GM23338 (cell line): Measurements from ENCODE around the gene TCF7L2. TPM values are rescaled to one million over a fixed set of nuclear protein-coding genes. Genes with fewer than 3 reads are reported as not detected.
A peak's percentile ranks its signal among the peaks of the same experiment; 100 is the strongest.

Source experiments
- ATAC-seq: fragments of 200-7000 bp; cut with Tn5 transposase; 3 replicates; pipeline ENCODE4 v1.9.1; 2020
- DNase-seq: peaks from one replicate; pipeline ENCODE4 v3.0.0-alpha.2; 2015; ENCODE audit warnings: low spot score
- H2AFZ ChIP-seq: fragments of 200-600 bp; sonication (generic); 2 replicates; pipeline ENCODE4 v1.8.0; 2016; ENCODE audit warnings: antibody characterized with exemption, mild to moderate bottlenecking, moderate library complexity
- H3F3A ChIP-seq: fragments of 200-600 bp; sonication (generic); replicated peaks from 2 replicates; pipeline ENCODE4 v1.8.0; 2017; ENCODE audit warnings: antibody characterized with exemption, mixed run types, low read depth
- H3K27ac ChIP-seq: fragments of 200-600 bp; sonication (generic); 2 replicates; pipeline ENCODE4 v1.6.1; 2016; ENCODE audit warnings: low read depth
- H3K27me3 ChIP-seq: fragments of 200-600 bp; sonication (generic); 2 replicates; pipeline ENCODE4 v1.8.0; 2016; ENCODE audit warnings: mild to moderate bottlenecking, mixed run types, moderate library complexity; ENCODE audit not compliant: insufficient read depth
- H3K36me3 ChIP-seq: fragments of 200-600 bp; sonication (generic); 2 replicates; pipeline ENCODE4 v1.8.0; 2016; ENCODE audit warnings: mild to moderate bottlenecking; ENCODE audit not compliant: insufficient read depth
- H3K4me1 ChIP-seq: fragments of 200-600 bp; sonication (generic); 2 replicates; pipeline ENCODE4 v1.8.0; 2016; ENCODE audit warnings: mild to moderate bottlenecking, moderate library complexity; ENCODE audit not compliant: insufficient read depth
- H3K4me2 ChIP-seq: fragments of 200-600 bp; sonication (generic); 2 replicates; pipeline ENCODE4 v1.7.1; 2017; ENCODE audit warnings: mixed run types
- H3K4me3 ChIP-seq: fragments of 200-600 bp; sonication (generic); 2 replicates; pipeline ENCODE4 v1.6.1; 2016; ENCODE audit warnings: mixed run types
- H3K79me2 ChIP-seq: fragments of 200-600 bp; sonication (generic); replicated peaks from 2 replicates; pipeline ENCODE4 v1.8.0; 2017; ENCODE audit warnings: mild to moderate bottlenecking; ENCODE audit not compliant: insufficient read depth
- H3K9me2 ChIP-seq: fragments of 200-600 bp; sonication (generic); 2 replicates; pipeline ENCODE4 v1.8.0; 2017; ENCODE audit not compliant: insufficient read depth
- H4K20me1 ChIP-seq: fragments of 200-600 bp; sonication (generic); replicated peaks from 2 replicates; pipeline ENCODE4 v1.8.0; 2017; ENCODE audit warnings: mild to moderate bottlenecking; ENCODE audit not compliant: insufficient read depth
- H3K27ac Mint-ChIP-seq: 2 replicates; pipeline ENCODE4 v1.8.0; 2020; ENCODE audit warnings: inconsistent platforms, mild to moderate bottlenecking, moderate library complexity, mixed read lengths
- H3K27me3 Mint-ChIP-seq: 3 replicates; pipeline ENCODE4 v1.8.0; 2022; ENCODE audit warnings: low read depth, mild to moderate bottlenecking, moderate library complexity, mixed read lengths, inconsistent platforms; ENCODE audit not compliant: insufficient read depth, poor library complexity
- H3K36me3 Mint-ChIP-seq: 3 replicates; pipeline ENCODE4 v1.8.0; 2021; ENCODE audit warnings: low read depth, mild to moderate bottlenecking, inconsistent platforms, moderate library complexity, mixed read lengths
- H3K4me1 Mint-ChIP-seq: 3 replicates; pipeline ENCODE4 v1.8.0; 2020; ENCODE audit warnings: mild to moderate bottlenecking, inconsistent platforms, mixed read lengths
- H3K4me3 Mint-ChIP-seq: 3 replicates; pipeline ENCODE4 v1.8.0; 2021; ENCODE audit warnings: moderate library complexity, mild to moderate bottlenecking, inconsistent platforms, mixed read lengths
- H3K9me3 Mint-ChIP-seq: 3 replicates; pipeline ENCODE4 v1.8.0; 2020; ENCODE audit warnings: moderate library complexity, mild to moderate bottlenecking, inconsistent platforms, mixed read lengths
- CREB1 ChIP-seq: fragments of 250-450 bp; sonication (Bioruptor Pico); IDR thresholded peaks from 2 replicates; pipeline ENCODE4 v1.5.0; 2020; ENCODE audit warnings: low read depth, mild to moderate bottlenecking, moderate library complexity
- EZH2phosphoT487 ChIP-seq: fragments of 200-600 bp; sonication (generic); IDR thresholded peaks from one replicate; pipeline ENCODE4 v1.8.1; 2018; ENCODE audit warnings: antibody characterized with exemption; ENCODE audit not compliant: unreplicated experiment
- ZNF114 ChIP-seq: fragments of 250-450 bp; sonication (Bioruptor Pico); IDR thresholded peaks from 2 replicates; pipeline ENCODE4 v1.5.0; 2020; ENCODE audit warnings: mild to moderate bottlenecking, moderate library complexity
- polyA plus RNA-seq: library from polyadenylated mRNA; unstranded; fragments of >200 nt; fragmentation: Nextera tagmentation; extraction: Ambion mirVana; gene quantifications from 2 replicates; pipeline ENCODE4 v1.2.1, GENCODE V29; 2016
- total RNA-seq: library from RNA; depleted of rRNA; stranded (reverse); fragments of >200 nt; shearing (Covaris generic); gene quantifications from 2 replicates; pipeline ENCODE4 v1.2.3, GENCODE V29; 2014
- TF ChIP-seq, protein P1 (sequence below): fragments of 250-450 bp; sonication (Bioruptor Pico); IDR thresholded peaks from 2 replicates; pipeline ENCODE4 v1.5.0; 2020; ENCODE audit warnings: mild to moderate bottlenecking, moderate library complexity
- TF ChIP-seq, protein P2 (sequence below): IDR thresholded peaks from one replicate; pipeline ENCODE4 v1.6.1; 2018; ENCODE audit warnings: antibody characterized with exemption; ENCODE audit not compliant: unreplicated experiment

The TCF7L2 gene
- total and polyA plus RNA-seq, 2 experiments from 2014 or later: 32.2 to 80.8 TPM

DNA sequence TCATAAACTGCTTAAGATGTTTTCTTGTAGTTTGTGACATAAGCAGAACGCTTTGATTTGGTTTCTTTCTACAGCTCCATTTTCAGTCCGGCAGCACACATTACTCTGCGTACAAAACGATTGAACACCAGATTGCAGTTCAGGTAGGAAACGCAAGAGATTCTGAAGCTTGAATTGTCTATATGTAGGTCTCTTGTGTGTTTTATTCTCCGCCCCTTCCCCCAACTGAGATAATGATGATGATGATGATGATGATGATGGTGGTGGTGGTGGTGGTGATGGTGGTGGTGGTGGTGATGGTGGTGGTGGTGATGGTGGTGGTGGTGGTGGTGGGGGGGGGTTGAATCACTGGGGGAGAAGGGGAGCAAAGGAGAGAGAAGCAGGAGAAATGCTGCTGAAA, 14.4 kb downstream of the TCF7L2 start (continued):
- TF ChIP-seq, protein P1, sequence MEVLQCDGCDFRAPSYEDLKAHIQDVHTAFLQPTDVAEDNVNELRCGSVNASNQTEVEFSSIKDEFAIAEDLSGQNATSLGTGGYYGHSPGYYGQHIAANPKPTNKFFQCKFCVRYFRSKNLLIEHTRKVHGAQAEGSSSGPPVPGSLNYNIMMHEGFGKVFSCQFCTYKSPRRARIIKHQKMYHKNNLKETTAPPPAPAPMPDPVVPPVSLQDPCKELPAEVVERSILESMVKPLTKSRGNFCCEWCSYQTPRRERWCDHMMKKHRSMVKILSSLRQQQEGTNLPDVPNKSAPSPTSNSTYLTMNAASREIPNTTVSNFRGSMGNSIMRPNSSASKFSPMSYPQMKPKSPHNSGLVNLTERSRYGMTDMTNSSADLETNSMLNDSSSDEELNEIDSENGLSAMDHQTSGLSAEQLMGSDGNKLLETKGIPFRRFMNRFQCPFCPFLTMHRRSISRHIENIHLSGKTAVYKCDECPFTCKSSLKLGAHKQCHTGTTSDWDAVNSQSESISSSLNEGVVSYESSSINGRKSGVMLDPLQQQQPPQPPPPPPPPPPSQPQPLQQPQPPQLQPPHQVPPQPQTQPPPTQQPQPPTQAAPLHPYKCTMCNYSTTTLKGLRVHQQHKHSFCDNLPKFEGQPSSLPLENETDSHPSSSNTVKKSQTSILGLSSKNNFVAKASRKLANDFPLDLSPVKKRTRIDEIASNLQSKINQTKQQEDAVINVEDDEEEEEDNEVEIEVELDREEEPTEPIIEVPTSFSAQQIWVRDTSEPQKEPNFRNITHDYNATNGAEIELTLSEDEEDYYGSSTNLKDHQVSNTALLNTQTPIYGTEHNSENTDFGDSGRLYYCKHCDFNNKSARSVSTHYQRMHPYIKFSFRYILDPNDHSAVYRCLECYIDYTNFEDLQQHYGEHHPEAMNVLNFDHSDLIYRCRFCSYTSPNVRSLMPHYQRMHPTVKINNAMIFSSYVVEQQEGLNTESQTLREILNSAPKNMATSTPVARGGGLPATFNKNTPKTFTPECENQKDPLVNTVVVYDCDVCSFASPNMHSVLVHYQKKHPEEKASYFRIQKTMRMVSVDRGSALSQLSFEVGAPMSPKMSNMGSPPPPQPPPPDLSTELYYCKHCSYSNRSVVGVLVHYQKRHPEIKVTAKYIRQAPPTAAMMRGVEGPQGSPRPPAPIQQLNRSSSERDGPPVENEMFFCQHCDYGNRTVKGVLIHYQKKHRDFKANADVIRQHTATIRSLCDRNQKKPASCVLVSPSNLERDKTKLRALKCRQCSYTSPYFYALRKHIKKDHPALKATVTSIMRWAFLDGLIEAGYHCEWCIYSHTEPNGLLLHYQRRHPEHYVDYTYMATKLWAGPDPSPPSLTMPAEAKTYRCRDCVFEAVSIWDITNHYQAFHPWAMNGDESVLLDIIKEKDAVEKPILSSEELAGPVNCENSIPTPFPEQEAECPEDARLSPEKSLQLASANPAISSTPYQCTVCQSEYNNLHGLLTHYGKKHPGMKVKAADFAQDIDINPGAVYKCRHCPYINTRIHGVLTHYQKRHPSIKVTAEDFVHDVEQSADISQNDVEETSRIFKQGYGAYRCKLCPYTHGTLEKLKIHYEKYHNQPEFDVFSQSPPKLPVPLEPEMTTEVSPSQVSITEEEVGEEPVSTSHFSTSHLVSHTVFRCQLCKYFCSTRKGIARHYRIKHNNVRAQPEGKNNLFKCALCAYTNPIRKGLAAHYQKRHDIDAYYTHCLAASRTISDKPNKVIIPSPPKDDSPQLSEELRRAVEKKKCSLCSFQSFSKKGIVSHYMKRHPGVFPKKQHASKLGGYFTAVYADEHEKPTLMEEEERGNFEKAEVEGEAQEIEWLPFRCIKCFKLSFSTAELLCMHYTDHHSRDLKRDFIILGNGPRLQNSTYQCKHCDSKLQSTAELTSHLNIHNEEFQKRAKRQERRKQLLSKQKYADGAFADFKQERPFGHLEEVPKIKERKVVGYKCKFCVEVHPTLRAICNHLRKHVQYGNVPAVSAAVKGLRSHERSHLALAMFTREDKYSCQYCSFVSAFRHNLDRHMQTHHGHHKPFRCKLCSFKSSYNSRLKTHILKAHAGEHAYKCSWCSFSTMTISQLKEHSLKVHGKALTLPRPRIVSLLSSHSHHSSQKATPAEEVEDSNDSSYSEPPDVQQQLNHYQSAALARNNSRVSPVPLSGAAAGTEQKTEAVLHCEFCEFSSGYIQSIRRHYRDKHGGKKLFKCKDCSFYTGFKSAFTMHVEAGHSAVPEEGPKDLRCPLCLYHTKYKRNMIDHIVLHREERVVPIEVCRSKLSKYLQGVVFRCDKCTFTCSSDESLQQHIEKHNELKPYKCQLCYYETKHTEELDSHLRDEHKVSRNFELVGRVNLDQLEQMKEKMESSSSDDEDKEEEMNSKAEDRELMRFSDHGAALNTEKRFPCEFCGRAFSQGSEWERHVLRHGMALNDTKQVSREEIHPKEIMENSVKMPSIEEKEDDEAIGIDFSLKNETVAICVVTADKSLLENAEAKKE (CRISPR knock-in tag): no peak

DNA sequence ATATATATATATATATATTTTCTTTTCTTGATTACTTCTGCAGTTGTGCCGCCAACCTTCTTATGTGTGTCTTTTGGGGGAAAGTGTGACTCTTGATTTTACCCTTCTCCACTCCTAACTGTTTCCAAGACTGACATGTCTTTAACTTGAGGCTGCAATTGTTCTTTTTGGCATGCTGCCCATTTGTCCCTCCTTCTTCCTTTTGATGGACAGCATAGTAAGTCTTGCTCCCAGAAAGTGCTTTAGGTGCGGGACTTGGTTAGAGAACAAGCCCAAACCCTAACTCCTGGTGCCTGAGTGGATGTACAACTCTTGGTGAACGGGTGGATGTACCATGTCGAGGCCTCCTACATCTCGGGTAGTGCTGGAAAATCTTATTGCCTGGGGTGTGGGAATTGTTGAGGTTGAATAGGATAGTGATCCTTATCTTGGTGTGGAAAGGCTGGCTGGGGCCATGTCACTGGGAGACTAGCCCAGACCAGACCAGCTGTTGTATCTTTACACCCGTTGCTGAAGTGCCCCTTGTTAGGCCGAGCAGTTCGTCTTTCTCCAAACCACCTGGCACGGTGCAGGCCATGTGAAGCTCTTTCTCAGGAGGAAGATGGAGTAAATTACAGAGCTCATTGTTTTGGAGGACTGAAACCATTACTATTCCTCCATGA, 16.3 kb downstream of the TCF7L2 start:
- H3K4me1 Mint-ChIP-seq: peaks cover 52% of the 10 kb centered on the region
- TF ChIP-seq ZNF114 (CRISPR knock-in tag): no peak
- TF ChIP-seq EZH2phosphoT487: no peak
- TF ChIP-seq, protein P2, sequence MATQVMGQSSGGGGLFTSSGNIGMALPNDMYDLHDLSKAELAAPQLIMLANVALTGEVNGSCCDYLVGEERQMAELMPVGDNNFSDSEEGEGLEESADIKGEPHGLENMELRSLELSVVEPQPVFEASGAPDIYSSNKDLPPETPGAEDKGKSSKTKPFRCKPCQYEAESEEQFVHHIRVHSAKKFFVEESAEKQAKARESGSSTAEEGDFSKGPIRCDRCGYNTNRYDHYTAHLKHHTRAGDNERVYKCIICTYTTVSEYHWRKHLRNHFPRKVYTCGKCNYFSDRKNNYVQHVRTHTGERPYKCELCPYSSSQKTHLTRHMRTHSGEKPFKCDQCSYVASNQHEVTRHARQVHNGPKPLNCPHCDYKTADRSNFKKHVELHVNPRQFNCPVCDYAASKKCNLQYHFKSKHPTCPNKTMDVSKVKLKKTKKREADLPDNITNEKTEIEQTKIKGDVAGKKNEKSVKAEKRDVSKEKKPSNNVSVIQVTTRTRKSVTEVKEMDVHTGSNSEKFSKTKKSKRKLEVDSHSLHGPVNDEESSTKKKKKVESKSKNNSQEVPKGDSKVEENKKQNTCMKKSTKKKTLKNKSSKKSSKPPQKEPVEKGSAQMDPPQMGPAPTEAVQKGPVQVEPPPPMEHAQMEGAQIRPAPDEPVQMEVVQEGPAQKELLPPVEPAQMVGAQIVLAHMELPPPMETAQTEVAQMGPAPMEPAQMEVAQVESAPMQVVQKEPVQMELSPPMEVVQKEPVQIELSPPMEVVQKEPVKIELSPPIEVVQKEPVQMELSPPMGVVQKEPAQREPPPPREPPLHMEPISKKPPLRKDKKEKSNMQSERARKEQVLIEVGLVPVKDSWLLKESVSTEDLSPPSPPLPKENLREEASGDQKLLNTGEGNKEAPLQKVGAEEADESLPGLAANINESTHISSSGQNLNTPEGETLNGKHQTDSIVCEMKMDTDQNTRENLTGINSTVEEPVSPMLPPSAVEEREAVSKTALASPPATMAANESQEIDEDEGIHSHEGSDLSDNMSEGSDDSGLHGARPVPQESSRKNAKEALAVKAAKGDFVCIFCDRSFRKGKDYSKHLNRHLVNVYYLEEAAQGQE: no peak
- no peak for TF ChIP-seq CREB1 (CRISPR knock-in tag)
- H3K9me3 Mint-ChIP-seq: no peaks in the 10 kb centered on the region
- Histone ChIP-seq H3K27me3 (no peaks in the 10 kb centered on the region), H4K20me1 (peaks cover 66% of the 10 kb centered on the region), H3K4me2 (no peak overlapping the region), H3K4me3 (no peak overlapping the region), H3F3A (peaks cover 7% of the 10 kb centered on the region; the same call in 1 of the 2 replicates), H3K27ac (peak overlapping the region; percentile 77; the same call in 1 of the 2 replicates), H3K36me3 (peaks cover 18% of the 10 kb centered on the region), H3K4me1 (peaks cover 32% of the 10 kb centered on the region), H3K9me2 (no peaks in the 10 kb centered on the region), H2AFZ (no peak overlapping the region), H3K79me2 (peaks cover 100% of the 10 kb centered on the region)
- ATAC-seq (no peak), DNase-seq (no peak)
- H3K27me3 Mint-ChIP-seq: peaks cover 13% of the 10 kb centered on the region
- H3K27ac Mint-ChIP-seq: peak overlapping the region; percentile 57
- peaks cover 87% of the 10 kb centered on the region for H3K36me3 Mint-ChIP-seq
- no peak overlapping the region for H3K4me3 Mint-ChIP-seq
